KOPT-K1 (cell line): Measurements from ENCODE around the gene PFAS.

ENCODE experiments used
- H3K27ac ChIP-seq: fragments of 200-600 bp; sonication (generic); 2 replicates; pipeline ENCODE4 v1.5.1; 2016; ENCODE audit warnings: antibody characterized with exemption, mild to moderate bottlenecking, low read depth, low read length; ENCODE audit not compliant: poor library complexity, severe bottlenecking
- H3K36me3 ChIP-seq: fragments of 200-600 bp; sonication (generic); 2 replicates; pipeline ENCODE4 v1.5.1; 2017; ENCODE audit warnings: antibody characterized with exemption, mild to moderate bottlenecking, low read length, moderate library complexity; ENCODE audit not compliant: insufficient read depth
- H3K9me3 ChIP-seq: fragments of 200-600 bp; sonication (generic); 2 replicates; pipeline ENCODE4 v1.5.1; 2017; ENCODE audit warnings: antibody characterized with exemption, low read length, mild to moderate bottlenecking; ENCODE audit not compliant: insufficient read depth, poor library complexity, severe bottlenecking

PFAS gene

DNA sequence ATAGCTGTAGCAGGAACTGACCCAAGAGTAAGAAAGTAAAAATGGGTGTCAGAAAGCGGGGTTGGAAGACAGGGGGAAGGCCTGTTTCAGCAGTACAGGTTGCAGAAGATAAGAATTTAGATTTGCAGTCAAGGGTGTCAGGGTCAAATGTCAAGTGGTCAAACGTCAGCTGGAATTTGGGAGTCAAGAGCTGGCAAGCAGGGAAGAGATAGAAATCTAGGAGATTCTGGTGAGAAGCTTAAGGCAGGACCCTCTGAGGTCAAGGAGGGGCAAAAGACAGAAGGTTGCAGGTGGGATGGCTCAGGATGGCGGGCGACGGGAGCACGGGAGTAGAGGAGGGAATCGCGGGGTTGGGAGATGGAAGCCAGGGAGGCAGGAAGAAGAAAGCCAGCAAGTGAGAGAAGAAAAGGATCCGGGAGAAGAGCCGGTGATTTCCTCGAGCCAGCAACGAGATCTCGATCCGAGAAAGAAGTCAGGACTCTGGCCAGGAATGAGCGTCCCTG is 45.8 kb downstream of the PFAS start:
- Histone ChIP-seq H3K27ac (peak overlapping the region; percentile 92), H3K36me3 (peaks cover 10% of the 10 kb centered on the region; the same call in 1 of the 2 replicates), H3K9me3 (no peaks in the 10 kb centered on the region)

DNA sequence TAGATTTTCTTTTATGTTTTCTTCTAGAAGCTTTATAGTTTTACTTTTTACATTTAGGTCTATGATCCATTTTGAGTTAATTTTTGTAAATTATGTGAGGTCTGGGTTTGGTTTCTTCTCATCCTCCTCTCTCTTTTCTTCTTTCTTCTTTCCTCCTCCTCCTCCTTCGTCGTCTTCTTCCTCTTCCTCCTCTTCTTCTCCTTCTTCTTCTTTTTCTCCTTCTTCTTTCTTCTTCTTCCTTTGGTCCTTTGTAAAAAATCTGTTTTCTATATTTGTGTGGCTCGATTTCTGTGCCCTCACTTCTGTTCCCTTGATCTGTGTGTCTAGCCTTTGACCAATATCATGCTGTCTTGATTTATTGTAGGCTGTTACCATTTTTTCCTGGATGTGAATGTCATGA is 51.1 kb downstream of the PFAS start:
- Histone ChIP-seq H3K36me3 (no peaks in the 10 kb centered on the region), H3K27ac (no peak overlapping the region), H3K9me3 (no peaks in the 10 kb centered on the region)

DNA sequence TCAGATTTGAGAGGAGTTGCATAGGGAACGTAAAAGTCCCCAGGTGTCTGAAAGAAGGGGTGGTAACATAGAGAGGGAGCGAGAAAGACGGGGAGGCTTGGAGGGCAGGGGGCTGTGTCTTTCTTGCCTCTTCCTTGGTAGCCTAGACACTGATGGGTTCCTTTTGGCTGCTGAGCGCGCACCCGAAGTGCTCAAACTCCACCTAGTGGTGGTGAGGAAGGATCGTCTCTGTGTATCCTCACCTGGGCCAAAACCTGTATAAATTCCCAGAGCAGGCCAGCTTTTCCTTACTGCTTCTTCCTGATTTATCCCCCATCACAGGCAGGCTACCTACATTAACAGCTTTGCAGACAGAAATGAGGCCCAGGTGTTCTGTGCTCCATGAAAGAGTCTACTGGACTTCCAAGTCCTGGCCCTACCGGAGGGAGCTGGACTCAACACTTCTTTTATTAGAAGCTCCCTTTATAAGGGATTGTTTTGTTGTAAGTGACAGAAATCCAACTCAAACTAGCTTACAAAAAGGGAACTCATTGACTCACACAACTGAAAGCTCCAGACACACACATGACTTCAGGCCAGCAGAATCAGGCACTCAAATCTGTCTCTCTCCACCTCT is 51.6 kb downstream of the PFAS start:
- H3K27ac ChIP-seq = no peak overlapping the region
- no peaks in the 10 kb centered on the region for H3K36me3 ChIP-seq
- H3K9me3 ChIP-seq = no peaks in the 10 kb centered on the region

DNA sequence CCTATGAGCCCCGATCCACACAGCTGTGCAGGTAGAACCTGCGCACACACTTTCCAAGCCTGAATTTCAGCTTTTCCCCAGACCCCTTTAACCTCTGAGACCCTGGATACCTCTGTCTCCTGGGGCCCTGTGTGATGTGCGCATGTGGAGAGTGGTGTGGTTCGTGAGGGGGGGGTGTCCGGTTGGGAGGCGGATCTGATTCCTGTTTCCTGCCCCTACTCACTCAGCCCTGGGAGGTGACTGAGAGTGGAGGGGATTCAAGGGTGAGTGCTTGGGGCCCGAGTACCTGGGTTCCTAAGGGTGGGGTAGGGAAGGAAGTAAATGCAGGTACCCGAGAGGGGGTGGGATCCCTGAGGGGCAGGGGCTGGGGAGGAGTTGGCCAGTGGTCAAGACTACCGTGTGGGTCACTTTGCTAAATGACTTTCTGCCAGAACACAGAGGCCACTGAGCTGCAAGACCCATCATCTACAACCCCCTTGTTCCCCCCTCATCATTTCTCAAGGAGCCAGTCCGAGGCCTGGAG is 61.6 kb downstream of the PFAS start:
- Histone ChIP-seq H3K36me3 (no peaks in the 10 kb centered on the region), H3K9me3 (no peaks in the 10 kb centered on the region), H3K27ac (no peak overlapping the region)

DNA sequence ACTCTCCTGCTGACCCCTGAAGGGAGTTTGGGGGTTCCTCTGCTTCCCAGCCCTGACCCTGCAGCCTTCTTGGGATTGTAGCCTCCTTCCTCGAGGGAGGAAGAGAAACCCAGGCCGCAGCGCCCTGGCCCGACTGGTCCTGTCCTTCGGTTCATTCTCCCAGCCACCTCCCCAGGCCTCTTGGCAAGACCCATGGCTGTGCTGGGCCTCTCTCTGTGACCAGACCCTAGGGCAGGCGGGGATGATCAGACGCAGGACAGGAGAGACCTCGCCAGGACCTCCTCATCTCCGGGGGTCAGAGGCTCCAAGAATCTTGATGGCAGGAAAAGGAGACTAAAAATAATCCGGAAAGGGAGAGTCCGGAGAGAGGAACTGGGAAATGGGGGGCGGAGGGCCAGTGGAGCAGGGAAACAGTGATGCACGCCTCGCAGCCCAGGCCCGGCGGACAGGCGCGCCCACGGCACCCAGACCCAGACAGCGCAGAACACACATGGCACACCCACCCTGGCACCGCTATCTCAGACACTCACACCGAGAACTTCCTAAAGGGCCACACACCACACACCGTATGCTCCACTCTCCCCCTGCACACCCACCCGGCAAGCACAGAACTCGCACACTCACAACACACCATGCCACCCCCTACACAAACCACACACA is 62.2 kb downstream of the PFAS start:
- Histone ChIP-seq H3K27ac (no peak overlapping the region), H3K36me3 (no peaks in the 10 kb centered on the region), H3K9me3 (no peaks in the 10 kb centered on the region)

DNA sequence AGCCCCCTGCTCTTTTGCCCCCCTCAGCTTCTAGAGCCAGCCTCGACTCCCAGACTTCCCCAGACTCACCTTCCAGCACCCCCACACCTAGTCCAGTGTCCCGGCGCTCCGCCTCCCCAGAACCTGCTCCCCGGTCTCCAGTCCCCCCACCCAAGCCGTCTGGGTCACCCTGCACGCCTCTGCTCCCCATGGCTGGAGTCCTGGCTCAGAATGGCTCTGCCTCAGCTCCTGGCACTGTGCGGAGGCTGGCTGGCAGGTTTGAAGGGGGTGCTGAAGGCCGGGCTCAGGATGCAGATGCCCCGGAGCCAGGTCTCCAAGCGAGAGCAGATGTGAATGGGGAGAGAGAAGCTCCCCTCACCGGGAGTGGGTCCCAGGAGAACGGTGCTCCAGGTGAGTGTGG is 63.2 kb downstream of the PFAS start:
- no peaks in the 10 kb centered on the region for H3K9me3 ChIP-seq
- H3K36me3 ChIP-seq = no peaks in the 10 kb centered on the region
- H3K27ac ChIP-seq = no peak overlapping the region

DNA sequence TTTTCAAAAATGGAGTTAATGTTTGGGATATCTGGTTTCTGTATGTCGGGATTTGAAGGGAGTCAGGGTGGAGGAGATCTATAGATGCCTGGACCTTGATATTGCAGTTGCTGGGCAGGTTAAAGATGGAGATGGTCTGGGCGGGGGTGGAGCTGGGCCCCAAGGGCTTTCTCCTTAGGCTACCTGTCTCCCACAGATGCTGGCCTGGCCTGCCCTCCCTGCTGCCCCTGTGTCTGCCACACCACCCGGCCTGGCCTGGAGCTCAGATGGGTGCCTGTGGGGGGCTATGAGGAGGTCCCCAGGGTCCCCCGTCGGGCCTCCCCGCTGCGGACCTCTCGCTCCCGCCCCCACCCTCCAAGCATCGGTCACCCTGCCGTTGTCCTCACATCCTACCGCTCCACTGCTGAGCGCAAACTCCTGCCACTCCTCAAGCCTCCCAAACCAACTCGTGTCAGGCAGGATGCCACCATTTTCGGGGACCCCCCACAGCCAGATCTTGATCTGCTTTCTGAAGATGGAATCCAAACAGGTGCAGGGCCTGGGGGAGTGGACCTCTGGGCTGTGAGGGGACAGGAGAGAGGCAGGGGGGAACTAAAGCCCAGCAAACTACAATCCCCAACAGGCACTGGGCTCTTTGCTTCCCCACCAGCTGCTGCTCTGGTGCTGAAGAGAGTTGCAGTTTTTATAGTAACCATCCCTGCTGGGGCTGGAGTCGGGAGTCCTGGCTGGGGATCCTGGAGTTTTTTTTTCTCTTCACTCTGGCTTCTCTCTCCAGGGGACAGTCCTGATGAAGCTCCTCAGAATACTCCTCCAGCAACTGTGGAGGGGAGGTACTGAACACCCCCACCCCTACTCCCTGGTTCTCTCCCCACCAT is 63.9 kb downstream of the PFAS start:
- no peaks in the 10 kb centered on the region for H3K36me3 ChIP-seq
- no peak overlapping the region for H3K27ac ChIP-seq
- H3K9me3 ChIP-seq = no peaks in the 10 kb centered on the region

DNA sequence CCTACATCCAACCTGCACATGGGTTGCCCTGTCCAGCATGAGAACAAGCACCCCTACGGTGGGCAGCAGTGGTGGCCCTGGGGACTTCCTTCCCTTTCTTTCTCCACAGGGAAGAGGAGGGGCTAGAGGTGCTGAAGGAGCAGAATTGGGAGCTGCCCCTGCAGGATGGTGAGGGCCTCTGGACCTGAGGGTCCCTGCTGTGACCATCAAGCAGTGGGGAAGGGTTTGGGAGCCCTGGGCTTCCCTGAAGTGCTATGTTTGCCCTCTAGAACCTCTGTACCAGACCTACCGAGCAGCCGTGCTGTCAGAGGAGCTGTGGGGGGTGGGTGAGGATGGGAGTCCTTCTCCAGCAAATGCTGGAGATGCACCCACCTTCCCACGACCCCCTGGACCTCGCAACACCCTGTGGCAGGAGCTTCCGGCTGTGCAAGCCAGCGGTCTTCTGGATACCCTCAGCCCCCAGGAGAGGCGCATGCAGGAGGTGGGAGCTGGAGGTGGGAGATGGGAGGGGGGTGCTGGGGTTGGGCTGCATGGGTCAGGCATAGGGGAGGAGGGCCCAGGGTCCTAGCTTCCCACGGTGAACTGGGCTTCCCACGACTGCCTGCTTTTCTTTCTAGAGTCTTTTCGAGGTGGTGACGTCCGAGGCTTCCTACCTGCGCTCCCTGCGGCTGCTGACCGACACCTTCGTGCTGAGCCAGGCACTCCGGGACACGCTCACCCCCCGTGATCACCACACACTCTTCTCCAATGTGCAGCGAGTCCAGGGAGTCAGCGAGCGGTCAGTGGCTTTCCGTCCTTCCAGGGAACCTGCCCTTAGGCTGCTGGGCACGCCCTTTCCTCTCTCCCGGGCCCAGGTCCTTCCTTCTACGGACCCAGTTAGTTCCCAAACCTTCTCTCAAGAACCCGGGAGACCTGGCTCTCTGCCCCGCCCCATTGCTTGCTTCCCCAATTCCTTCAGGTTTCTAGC is 66.0 kb downstream of the PFAS start:
- H3K27ac ChIP-seq = no peak overlapping the region
- H3K36me3 ChIP-seq = no peaks in the 10 kb centered on the region
- no peaks in the 10 kb centered on the region for H3K9me3 ChIP-seq

DNA sequence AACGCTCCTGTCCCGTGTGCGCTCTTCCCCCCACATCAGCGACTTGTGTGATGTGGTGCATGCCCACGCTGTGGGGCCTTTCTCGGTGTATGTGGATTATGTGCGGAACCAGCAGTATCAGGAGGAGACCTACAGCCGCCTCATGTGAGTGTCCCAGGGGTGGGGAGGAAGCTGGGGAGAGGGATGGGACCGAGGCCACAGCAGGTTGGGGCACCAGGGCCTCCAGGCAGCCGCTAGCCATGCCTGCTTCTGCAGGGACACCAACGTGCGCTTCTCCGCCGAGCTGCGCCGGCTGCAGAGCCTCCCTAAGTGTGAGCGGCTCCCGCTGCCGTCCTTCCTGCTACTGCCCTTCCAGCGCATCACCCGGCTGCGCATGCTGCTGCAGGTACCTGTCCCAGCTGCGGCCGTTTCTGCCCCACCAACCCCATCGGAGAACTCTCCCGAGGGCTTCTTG is 66.7 kb downstream of the PFAS start:
- Histone ChIP-seq H3K27ac (no peak overlapping the region), H3K9me3 (no peaks in the 10 kb centered on the region), H3K36me3 (no peaks in the 10 kb centered on the region)

DNA sequence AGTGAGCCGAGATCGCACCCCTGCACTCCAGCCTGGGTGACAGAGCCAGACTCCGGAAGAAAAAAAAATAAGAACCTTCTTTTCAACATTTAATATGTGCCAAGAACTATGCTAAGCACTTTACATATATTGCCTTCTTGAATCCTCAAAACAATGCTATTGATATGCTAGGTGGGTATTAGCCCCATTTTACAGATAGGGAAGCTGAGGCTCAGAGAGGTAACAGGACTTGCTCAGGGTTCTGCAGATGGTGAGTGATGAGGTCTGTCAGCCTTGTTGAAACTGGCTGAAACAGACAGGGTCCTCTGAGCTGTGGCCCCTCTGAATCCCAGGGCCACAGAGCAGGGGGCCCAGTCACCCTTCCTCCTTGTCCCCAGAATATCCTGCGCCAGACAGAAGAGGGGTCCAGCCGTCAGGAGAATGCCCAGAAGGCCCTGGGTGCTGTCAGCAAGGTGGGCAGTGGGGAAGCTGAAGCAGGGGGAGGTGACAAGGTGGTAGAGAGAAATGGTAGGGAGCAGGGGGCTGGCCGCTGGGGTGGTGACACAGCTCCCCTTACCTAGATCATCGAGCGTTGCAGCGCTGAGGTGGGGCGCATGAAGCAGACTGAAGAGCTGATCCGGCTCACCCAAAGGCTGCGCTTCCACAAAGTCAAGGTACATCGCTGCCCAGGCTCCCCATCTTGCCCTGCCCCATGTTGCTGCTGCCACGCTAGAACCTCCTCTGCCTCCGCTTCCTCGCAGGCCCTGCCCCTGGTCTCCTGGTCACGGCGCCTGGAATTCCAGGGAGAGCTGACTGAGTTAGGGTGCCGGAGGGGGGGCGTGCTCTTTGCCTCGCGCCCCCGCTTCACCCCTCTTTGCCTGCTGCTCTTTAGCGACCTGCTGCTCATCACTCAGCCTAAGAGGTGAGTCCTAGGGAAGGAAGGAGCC is 69.2 kb downstream of the PFAS start:
- H3K36me3 ChIP-seq = no peaks in the 10 kb centered on the region
- H3K27ac ChIP-seq = no peak overlapping the region
- no peaks in the 10 kb centered on the region for H3K9me3 ChIP-seq
